ENCODE results near the gene TRABD.

The TRABD gene

GRCh38 chr22:50206599-50206998 is 20.9 kb downstream of the TRABD start:
- TF ChIP-seq ZFX (IDR thresholded peaks at IDR 0.05; ENCODE audit: borderline replicate concordance) (no peak), CTCF (IDR thresholded peaks at IDR 0.05) (peak; percentile 64)
- peak overlapping the region; percentile 7; the same call in 1 of the 2 replicates for H3K27ac ChIP-seq

- peak overlapping the region; percentile 13; the same call in 1 of the 2 replicates for H3K27ac ChIP-seq
- no peak for TF ChIP-seq CTCF (IDR thresholded peaks at IDR 0.05)
- TF ChIP-seq ZFX (IDR thresholded peaks at IDR 0.05; ENCODE audit: borderline replicate concordance), result no peak
These were observed 21.8 kb downstream of the TRABD start for GRCh38 chr22:50207383-50208140.

- peak overlapping the region; percentile 13; the same call in 1 of the 2 replicates for H3K27ac ChIP-seq
- TF ChIP-seq ZFX (IDR thresholded peaks at IDR 0.05; ENCODE audit: borderline replicate concordance) (no peak), CTCF (IDR thresholded peaks at IDR 0.05) (no peak)
These were observed 22.8 kb downstream of the TRABD start for GRCh38 chr22:50208430-50208938.

GRCh38 chr22:50208939-50209892 is 23.5 kb downstream of the TRABD start:
- no peak overlapping the region for H3K27ac ChIP-seq
- TF ChIP-seq ZFX (IDR thresholded peaks at IDR 0.05; ENCODE audit: borderline replicate concordance) (no peak), CTCF (IDR thresholded peaks at IDR 0.05) (no peak)

- TF ChIP-seq ZFX (IDR thresholded peaks at IDR 0.05; ENCODE audit: borderline replicate concordance) (no peak), CTCF (IDR thresholded peaks at IDR 0.05) (peak; percentile 93)
- H3K27ac ChIP-seq, result peak overlapping the region; percentile 17; the same call in 1 of the 2 replicates
These were observed 24.2 kb downstream of the TRABD start for GRCh38 chr22:50209893-50210292.

GRCh38 chr22:50210378-50211139 is 24.8 kb downstream of the TRABD start:
- H3K27ac ChIP-seq, result peak overlapping the region; percentile 17; the same call in 1 of the 2 replicates
- TF ChIP-seq ZFX (IDR thresholded peaks at IDR 0.05; ENCODE audit: borderline replicate concordance) (no peak), CTCF (IDR thresholded peaks at IDR 0.05) (no peak)

Data from 22Rv1 (cell line).